HG03103 (cell line): Measurements from ENCODE around the gene DOCK1.
"Not testable (repeated sequence)": the region's sequence is repeated elsewhere in the genome, so short reads cannot be mapped to it uniquely, and the experiment has no call there.

Experiments
- ATAC-seq: cut with Tn5 transposase; IDR thresholded peaks from one replicate; pipeline ENCODE4 v1.9.1; 2021; ENCODE audit warnings: low read depth; ENCODE audit not compliant: unreplicated experiment

The DOCK1 gene

DNA sequence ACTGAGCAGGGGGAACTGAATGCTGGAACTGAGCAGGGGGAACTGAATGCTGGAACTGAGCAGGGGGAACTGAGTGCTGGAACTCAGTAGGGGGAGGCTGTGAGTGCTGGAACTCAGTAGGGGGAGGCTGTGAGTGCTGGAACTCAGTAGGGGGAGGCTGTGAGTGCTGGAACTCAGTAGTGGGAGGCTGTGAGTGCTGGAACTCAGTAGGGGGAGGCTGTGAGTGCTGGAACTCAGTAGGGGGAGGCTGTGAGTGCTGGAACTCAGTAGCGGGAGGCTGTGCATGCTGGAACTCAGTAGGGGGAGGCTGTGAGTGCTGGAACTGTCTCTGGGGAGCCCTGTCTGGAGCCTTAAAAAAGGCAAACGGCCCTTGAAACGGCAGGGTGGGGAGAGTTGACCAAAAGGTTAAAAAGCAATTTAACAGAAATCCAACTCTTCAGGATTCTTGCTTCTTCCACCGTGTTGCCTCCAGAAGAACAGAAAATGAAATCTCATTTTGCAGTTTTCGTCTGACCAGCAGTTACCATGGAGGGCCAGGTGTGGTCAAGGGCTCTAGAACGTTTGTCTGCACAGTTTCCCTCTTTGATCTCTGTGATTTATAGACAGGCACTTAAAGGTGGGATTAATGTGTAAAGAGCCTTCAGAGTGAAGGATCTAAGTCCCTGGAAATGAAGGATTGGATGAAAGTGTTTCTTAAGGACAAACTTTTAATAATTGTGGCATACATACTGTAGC lies 19.1 kb downstream of the DOCK1 start:
- ATAC-seq = no peak

DNA sequence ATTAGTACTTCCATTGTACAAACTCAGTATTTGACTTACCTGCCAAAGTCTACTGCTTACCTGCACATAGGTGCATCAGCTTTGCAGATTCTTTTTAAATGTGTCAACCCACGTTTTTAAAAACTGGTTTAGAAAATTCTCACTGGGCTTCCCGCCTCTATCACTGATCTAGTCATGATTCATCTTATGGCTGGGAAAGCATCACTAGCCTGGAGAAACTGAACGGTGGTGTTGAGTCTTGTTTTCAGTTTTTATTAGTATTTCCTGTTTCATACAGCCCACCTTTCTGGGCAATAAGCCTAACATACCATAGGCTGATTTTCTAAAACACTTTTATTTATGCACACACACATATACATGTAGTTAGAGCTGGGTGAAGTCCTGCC lies 19.7 kb downstream of the DOCK1 start:
- no peak for ATAC-seq

DNA sequence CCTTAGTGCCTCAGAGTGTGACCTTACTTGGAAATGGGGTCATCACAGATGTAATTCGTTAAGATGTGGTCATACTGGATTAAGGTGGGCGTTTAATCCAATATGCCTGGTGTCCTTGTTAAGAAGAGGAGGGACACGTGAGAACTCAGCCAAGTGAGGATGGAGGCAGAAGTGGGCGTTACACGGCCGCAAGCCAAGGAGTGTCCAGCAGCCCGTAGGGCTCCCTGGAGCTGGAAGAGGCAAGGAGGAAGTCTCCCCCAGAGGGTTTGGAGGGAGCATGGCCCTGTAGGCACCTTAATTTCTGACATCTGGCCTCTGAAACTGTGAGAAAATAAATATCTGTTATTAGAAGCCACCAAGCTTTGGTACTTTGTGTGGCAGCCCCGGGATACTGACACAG lies 21.3 kb downstream of the DOCK1 start:
- no peak for ATAC-seq

DNA sequence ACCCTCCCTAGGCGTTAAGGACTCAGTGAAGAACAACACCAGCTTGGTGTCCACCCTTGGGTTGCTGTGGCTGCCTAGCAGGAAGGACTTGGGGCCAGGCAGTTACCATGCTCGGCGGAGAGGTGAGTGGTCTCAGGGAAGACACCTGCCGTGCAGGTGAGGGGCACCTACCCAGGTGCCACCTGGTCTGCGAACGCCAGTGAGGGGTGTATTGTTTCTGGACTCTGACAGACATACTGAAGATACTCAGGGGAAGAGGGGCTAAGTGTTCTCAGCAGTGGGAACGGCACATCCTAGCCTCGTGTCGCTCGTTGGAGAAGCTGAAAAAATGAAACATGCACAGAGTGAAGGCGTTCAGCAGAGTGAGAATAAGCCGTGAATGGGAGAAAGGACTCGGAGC lies 22.6 kb downstream of the DOCK1 start:
- no peak for ATAC-seq

DNA sequence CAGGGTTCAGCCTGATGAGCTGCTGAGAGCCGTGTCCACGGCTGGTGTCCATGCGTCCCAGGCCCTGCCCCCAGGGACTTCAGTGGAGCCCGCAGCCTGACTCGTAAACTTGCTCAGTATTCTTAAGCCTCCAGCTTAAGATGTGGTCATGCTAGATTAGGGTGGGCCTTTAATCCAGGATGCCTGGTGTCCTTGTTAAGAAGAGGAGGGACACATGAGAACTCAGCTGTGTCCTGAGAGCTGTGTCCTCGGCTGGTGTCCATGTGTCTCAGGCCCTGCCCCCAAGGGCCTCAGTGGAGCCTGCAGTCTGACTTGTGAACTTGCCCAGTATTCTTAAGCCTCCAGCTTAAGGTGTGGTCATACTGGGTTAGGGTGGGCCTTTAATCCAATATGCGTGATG lies 23.0 kb downstream of the DOCK1 start:
- no peak for ATAC-seq

DNA sequence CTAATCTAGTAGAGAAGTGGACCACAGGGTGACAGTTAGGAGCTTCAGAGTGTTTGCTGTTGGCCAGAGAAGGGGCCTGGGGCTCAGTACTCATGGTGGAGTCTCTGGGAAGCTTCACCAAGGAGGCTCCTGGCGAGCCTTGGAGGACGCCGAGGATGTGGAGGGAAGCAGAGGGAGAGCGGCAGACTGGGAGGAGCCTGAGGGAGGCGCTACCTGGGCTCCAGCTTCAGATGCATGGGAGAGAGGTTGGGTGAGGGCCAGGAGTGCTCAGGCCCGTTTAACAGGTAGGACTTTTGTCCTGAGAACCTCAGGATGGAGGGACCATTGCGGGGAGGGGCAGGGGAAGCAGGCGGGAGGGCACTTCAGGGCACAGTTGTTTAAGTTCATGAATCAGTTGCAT lies 24.2 kb downstream of the DOCK1 start:
- no peak for ATAC-seq

DNA sequence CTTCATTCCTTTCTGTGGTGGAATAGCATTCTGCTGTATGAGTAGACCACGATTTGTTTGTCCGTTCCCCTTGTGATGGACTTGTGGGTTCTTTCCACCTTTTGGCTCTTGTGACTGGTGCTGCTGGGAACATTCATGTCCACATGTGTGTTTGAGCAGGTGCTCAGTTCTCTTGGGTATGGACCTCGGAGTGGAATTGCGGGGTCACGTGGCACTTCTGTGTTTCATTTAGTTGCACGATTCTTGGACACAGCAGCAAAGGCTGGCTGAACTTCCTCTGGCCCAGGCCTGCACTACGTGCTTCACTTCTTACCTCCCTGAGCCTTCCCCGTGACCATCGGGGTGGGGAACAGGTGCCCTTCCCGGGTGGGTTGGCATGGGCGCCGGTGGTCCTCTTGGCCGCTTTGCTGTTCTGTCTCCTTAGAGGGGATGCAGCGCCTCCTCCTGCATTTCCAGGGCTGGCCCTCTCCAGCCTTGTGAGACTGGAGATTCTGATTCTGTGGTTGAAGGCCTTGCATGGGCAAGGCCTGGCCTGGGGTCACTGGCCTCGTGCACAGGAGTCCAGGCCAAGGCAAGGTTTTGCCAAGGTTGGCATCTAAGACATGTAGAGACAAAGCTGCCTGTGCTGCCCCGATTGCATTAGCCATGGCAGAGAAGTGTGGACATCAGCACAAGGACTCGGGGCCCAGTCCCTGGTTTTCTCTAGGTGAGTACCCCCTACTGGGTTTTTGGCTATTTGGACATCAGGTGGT lies 25.1 kb downstream of the DOCK1 start:
- no peak for ATAC-seq

DNA sequence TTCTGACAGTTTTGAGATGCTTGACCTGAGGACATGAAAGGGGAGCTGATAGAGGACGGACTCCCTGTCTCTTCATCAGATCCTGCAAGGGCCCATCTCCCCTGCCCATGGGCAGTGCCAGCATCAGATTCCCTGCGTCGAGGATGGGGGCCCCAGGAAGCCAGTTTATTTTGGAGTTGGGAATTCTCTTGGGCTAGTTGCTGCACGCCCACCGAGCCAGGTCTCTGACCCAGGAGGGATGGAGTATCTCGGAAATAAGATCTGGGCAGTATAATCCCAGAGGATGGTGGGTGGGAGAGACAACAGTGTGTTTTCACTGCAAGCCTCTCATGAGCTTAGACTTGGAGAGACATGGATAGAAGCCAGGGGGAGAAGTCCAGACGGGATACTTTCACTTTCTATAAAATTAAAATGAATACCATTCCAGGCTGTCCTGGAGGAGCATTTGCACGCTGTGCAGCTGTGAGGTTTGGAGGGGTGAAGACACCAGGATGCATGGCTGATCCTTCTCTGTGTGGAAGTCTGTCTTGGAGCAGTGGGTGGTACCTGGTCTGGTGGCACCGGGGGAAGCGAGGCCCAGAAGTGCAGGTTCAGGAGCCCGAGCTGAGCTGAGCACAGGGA lies 25.8 kb downstream of the DOCK1 start:
- ATAC-seq = no peak

DNA sequence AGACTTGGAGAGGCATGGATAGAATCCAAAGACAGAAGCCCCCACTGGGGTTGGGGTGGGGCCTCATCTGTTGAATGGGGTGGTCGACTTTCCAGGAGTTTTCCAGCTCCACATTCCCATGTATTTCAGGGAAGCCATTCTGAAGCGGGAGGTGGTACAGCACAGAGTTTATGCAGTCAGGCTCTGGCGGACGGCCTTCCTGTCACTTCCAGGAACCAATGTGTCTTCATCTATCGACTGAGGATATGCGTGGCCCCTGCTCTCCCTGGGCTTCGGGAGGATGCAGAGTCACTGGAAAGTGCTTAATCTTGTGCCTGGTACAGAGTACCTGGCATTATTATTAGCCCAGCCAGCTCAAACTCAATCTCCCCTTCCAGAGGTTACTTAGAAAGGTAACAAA lies 26.3 kb downstream of the DOCK1 start:
- ATAC-seq = no peak

DNA sequence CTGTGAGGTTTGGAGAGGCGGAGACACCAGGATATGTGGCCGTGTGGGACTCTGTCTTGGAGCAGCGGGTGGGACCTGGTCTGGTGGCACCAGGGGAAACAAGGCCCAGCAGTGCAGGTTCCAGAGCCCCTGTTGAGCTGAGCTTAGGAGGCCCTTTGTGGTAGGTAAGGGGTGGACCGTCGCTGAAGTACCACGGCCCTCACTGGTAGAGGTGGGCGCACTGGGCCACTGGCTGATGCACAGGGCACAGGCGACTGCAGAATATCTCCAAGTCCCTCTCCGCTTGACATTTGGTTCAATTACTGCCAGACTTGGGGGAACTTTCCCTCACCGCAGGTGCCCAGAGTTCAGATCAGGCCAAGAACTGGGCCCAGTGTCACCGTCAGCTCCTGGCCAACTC lies 27.3 kb downstream of the DOCK1 start:
- ATAC-seq = no peak

DNA sequence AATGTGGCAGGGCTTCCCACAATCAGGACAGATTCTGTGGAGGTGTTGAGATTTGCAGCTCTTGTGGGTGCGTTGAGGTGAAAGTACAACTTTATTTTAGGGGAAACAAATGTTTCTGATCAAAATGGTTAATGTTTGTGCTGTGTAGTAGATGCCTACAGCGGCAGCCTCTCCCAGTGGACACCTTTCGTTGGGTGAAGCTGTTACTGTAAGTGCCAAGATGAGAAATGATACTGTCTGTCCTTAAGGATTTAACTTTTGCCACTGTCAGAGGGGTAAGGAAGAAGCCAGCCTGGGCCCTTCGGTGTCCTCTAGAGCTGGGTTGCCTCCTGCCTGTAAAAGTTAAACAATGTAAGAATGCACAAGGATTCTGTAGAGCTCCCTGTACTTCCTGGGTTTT lies 27.9 kb downstream of the DOCK1 start:
- no peak for ATAC-seq

DNA sequence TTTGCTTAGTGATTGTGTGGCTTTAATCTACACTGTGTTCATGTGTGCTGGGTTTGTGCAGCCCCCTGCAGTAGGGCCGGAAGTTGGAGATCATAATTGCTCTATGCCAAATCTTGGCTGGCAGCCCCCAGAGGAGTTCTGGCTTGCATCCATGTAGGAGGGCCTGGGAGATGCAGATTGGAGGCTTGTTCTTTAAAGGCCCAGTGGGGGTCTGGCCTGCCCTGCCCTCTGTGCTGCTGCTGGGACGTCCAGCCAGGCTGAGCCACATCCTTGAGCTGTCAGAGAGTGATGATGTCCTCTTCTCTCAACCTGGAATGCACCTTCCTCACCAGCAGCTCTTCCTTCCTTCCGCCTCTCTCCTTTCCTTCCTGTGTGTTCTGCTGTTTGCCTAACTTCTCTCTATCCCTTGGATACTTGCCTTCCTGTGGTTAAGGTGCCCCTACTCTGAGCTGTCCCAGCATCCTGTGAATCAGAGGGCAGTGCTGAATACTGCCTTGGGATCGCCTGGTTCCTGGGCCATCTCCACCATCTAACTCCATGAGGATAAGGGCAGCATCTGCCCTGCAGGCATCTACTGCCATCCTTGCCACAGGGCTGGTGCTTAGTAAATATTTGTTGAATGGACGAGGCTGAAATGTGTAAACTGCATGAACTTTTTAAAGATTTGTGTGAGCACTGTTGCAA lies 30.2 kb downstream of the DOCK1 start:
- ATAC-seq = no peak

DNA sequence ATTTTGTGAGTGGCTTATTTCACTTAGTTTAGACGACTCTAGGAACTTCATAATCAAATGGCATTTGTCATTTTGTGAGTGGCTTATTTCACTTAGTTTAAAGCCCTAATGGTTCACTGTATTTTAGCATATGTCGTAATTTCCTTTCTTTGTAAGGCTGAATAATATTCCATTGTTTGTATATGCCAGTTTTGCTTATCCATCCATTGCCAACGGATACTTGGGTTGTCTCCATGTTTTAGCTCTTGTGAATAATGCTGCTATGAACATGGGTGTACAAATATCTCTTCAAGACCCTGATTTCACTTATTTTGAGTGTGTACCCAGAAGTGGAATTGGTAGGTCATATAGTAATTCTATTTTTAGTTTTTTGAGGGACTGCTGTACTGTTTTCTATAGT lies 31.8 kb downstream of the DOCK1 start:
- no peak for ATAC-seq

DNA sequence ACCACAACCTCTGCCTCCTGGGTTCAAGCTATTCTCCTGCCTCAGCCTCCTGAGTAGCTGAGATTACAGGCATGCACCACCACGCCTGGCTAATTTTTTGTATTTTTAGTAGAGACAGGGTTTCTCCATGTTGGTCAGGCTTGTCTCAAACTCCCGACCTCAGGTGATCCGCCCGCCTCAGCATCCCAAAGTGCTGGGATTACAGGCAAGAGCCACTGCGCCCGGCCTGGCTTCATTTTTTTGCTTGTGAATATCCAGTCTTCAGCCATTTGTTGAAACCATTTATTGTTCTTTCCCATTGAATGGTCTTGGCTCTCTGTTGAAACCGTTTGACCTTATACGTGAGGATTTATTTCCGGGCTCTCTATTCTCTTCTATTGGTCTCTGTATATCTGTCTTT lies 32.9 kb downstream of the DOCK1 start:
- ATAC-seq = not testable (repeated sequence)

DNA sequence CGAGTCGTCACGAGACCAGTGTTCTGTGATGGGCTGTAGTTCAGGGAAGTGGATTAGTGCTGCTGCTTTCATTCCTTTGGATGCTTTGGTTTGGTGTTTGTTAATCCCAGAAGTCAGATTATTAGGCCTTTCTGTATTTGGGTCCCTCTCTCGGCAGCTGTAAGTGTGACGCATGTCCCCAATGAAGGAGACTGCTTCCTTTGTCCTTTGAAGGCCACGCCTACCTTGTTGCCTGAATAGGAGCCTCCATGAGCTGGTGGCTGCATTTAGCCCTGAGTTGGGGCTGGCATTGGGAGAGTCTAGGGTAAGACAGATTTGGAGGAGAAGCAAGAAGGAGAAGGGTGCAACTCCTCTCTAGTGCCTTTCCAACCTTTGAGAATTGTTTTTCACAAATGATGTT lies 34.5 kb downstream of the DOCK1 start:
- no peak for ATAC-seq

DNA sequence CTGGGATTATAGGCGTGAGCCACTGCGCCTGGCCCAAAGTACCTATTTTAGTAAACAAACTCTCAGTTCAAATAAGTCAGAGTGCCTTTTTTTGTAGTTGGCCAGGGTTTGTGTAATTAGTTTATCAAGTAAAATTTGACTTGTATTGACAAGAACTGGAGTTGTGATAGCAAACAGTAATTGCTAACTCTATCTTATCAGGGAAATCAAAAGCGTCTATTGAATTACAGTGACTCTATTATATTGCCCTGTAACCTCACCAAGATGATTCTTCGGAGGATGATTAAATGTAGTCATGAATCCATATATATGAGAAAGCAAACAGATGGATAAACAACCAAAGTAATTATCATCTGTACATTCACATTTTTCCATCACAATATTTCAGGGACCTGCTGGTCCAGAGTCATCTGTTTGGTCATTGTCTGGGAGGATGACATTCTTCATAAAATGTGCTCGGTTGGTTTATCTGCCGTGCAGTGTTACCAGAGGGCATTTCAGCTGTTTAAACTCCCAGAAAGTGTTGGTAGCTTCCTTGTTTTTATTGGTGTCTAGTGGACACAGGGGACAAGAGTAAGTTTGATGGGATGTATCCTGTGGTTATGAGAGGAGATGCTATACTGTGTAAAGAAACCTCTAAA lies 35.6 kb downstream of the DOCK1 start:
- no peak for ATAC-seq

DNA sequence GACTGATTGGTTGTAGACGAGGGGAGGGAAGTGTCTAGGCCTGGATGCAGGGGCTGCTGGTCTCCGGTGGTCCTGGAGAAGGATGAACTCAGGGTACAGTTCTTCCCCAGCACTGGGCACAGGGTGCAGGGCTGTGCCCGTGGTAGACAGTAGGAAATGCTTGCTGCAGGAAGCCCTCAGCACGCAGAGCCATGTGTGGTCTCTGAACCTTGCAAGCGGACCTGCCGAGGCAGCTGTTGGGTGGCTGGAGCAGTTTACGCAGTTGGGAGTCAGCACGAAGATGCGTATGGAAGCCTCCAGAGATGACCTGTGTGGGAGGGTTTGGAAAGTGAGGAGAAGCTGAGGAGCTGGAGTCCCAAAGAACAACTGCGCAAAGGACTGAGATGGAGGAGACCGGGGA lies 39.0 kb downstream of the DOCK1 start:
- ATAC-seq = no peak

DNA sequence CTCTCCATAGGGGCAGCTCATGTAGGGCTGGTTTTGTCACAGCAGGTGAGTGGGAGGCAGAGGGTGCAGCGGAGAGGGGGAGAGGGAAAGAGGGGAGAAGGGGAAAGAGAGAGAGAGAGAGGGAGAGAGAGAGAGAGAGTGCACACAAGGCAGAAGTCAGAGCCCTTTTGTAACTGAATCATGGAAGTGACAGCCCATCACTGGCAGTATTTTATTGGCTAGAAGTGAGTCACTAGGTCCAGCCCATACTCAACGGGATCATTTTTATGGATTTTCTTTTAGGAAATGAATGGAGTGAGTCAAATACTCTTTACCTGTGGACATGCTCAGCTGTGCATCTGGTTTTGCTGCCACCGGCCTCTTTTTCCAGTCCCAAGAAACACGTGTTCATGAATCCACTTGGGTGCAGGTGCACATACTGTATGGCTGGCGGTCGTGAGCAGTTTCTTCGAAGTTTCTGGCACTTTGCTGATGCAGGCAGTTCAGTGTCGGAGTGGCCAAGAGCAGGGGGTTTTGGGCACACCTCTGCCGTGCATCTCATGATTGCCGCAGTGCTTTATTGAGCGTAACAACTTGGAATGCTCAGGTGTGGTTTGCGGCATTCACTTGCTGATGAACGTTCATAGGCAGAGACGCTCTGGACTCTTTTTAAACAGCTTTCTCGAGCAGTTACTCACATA lies 40.3 kb downstream of the DOCK1 start:
- no peak for ATAC-seq

DNA sequence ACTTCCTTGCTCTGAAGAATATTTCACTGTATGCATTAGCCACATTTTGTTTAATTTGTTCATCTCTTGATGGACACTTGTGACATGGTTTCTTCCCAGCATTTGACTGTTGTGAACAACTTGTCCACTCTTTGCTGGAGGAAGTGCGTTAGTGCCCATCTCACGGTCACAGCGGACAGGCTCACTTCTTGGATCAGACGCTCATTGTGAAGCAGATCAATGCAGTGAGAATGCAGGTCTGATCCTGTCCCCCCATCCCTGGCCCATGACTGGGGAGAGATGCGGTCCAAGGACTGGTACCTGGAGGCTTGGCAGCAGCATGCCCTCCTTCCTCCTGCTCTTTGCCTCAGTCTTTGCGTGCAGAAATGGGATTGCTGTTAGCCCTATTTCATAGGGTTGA lies 41.5 kb downstream of the DOCK1 start:
- ATAC-seq = no peak
